Psoas muscle (tissue), 8 donors: ENCODE results near the gene PACRG. TPM values are rescaled to one million over a fixed set of nuclear protein-coding genes. Genes with fewer than 3 reads are reported as not detected.

Experiments used
- ATAC-seq, 4 donors: fragments of 200-7000 bp; cut with Tn5 transposase; one replicate each; pipeline ENCODE4 v1.9.1; 2020; ENCODE audit warnings: moderate library complexity in 3 of 4, mild to moderate bottlenecking in 2 of 4
- DNase-seq, 2 donors: peaks; one replicate each; pipeline ENCODE4 v3.0.0-alpha.2; 2020
- H3K27ac ChIP-seq: fragments of 200-600 bp; one replicate; pipeline ENCODE4 v1.8.0; 2022
- H3K27me3 ChIP-seq, 3 donors: fragments of 200-600 bp in 1 of 3; one replicate each; pipeline versions ENCODE4 v1.6.1 to v1.8.0; 2013 to 2022; ENCODE audit warnings: low read length in 2 of 3, mild to moderate bottlenecking in 2 of 3, moderate library complexity in 1 of 3; ENCODE audit not compliant: insufficient read depth in 3 of 3
- H3K36me3 ChIP-seq, 2 donors: fragments of 200-600 bp in 1 of 2; one replicate each; pipeline versions ENCODE4 v1.6.1 to v1.8.0; 2013 to 2022; ENCODE audit warnings: low read depth in 1 of 2, mild to moderate bottlenecking in 1 of 2, moderate library complexity in 1 of 2; ENCODE audit not compliant: insufficient read depth in 1 of 2
- H3K4me1 ChIP-seq: fragments of 200-600 bp; one replicate; pipeline ENCODE4 v1.8.0; 2022
- H3K4me3 ChIP-seq: fragments of 200-600 bp; one replicate; pipeline ENCODE4 v1.8.0; 2022; ENCODE audit warnings: mild to moderate bottlenecking
- H3K9me3 ChIP-seq: fragments of 200-600 bp; one replicate; pipeline ENCODE4 v1.8.0; 2022
- CTCF ChIP-seq: fragments of 200-600 bp; IDR thresholded peaks from one replicate; pipeline ENCODE4 v1.8.0; 2022; ENCODE audit warnings: antibody characterized with exemption
- whole genome bisulfite sequencing, 3 donors: extraction: QIAGEN DNeasy Blood & Tissue Kit; methylation state at CpG; one replicate each; pipeline versions ENCODE4 v1.1.6 to v1.1.7; 2013; 5-methylcytosine and 5-hydroxymethylcytosine counted together
- intact Hi-C, 2 donors: fragments of 100-400 bp; cut with DNase I; formaldehyde crosslinking; loops; one replicate each; pipeline versions ENCODE4 v1.11.0 to v1.14.2; 2022
- polyA plus RNA-seq, 3 donors: library from polyadenylated mRNA; stranded (reverse); fragments of 200-250 nt; gene quantifications; one replicate each; pipeline ENCODE4 v1.2.3, GENCODE V29; 2013
- total RNA-seq, 4 donors: library from RNA; stranded (reverse); fragmentation: NEBNext Ultra II Directional in 2 of 4; extraction: Animal tissue kit (Norgen Biotek cat#: 25700) in 2 of 4; gene quantifications; one replicate each; pipeline versions ENCODE4 v1.2.1 to v1.2.4, GENCODE V29; 2021 to 2023
- donor health status: healthy with polysubstance abuse.
- donor health status: DM: no; HTN: no; CAD: no; lungs with moderate emphysema.
- donor health status: Bipolar disorder and iron deficiency.
- donor health status: healthy.
- donor health status: DM: yes; HTN: yes; CAD: no.
- donor health status: DM: no; HTN: no; CAD: no.
- donor health status: DM: no; HTN: no; CAD: no.
- donor health status: DM: yes; HTN: yes; CAD: no.

PACRG gene
- total and polyA plus RNA-seq, 7 donors: 0.17 to 3.1 (median 1.8) TPM

- H3K9me3 ChIP-seq: no peaks in the 10 kb centered on the region
- H3K36me3 ChIP-seq: no peaks in the 10 kb centered on the region
- intact Hi-C loops: no loop called here
- H3K4me1 ChIP-seq: no peaks in the 10 kb centered on the region
- no peak for TF ChIP-seq CTCF
- WGBS, 3 donors: 55 to 77% (median 59%) methylated on average over 11 of the region's 11 CpGs
- H3K27ac ChIP-seq: no peak overlapping the region
- no peak overlapping the region for H3K4me3 ChIP-seq
- DNase-seq (no peak), ATAC-seq (no peak)
- no peaks in the 10 kb centered on the region for H3K27me3 ChIP-seq
These were observed 434.5 kb downstream of the PACRG start for GRCh38 chr6:163162007-163162873.

- no peak for TF ChIP-seq CTCF
- Histone ChIP-seq H3K27me3 (no peaks in the 10 kb centered on the region), H3K4me1 (no peaks in the 10 kb centered on the region), H3K4me3 (no peak overlapping the region), H3K36me3 (no peaks in the 10 kb centered on the region), H3K27ac (no peak overlapping the region), H3K9me3 (no peaks in the 10 kb centered on the region)
- ATAC-seq: no peak
- intact Hi-C loops: no loop called here
- no peak for DNase-seq
- WGBS, 3 donors: 58 to 71% (median 61%) methylated on average over 6 of the region's 6 CpGs
These were observed 435.1 kb downstream of the PACRG start for GRCh38 chr6:163162874-163163213.

GRCh38 chr6:163164175-163164900 is 436.6 kb downstream of the PACRG start:
- Histone ChIP-seq H3K27me3 (no peaks in the 10 kb centered on the region), H3K4me3 (no peak overlapping the region), H3K4me1 (no peaks in the 10 kb centered on the region), H3K9me3 (no peaks in the 10 kb centered on the region), H3K36me3 (no peaks in the 10 kb centered on the region), H3K27ac (no peak overlapping the region)
- no peak for TF ChIP-seq CTCF
- DNase-seq: no peak
- intact Hi-C loops: no loop called here
- 78 to 84% (median 80%) methylated on average over 9 of the region's 9 CpGs for WGBS, 3 donors
- ATAC-seq: no peak

- no peak for TF ChIP-seq CTCF
- H3K36me3 ChIP-seq: no peaks in the 10 kb centered on the region
These were observed 437.6 kb downstream of the PACRG start for GRCh38 chr6:163165155-163165910.

More at GRCh38 chr6:163165155-163165910, 437.6 kb downstream of the PACRG start:
- 94 to 96% (median 95%) methylated on average over 22 of the region's 22 CpGs for WGBS, 3 donors
- H3K4me1 ChIP-seq: no peaks in the 10 kb centered on the region
- H3K27me3 ChIP-seq: no peaks in the 10 kb centered on the region
- no peak overlapping the region for H3K27ac ChIP-seq
- no peak overlapping the region for H3K4me3 ChIP-seq
- no peak for ATAC-seq
- H3K9me3 ChIP-seq: no peaks in the 10 kb centered on the region
- intact Hi-C loops: no loop called here
- DNase-seq: no peak
